Thyroid gland (tissue), 4 donors: Measurements from ENCODE around the gene MRPL54.

Experiments used
- CTCF ChIP-seq, 6 experiments: fragments of 200-600 bp in 3 of 6; fragments of 450-650 bp in 3 of 6; sonication (generic) in 3 of 6; IDR thresholded peaks; one replicate each; pipeline ENCODE4 v1.5.1; 2016 to 2019; ENCODE audit warnings: antibody characterized with exemption in 6 of 6, mild to moderate bottlenecking in 2 of 6, inconsistent platforms in 1 of 6, moderate library complexity in 1 of 6
- POLR2A ChIP-seq, 2 donors: fragments of 450-650 bp; IDR thresholded peaks; one replicate each; pipeline ENCODE4 v1.6.1; 2017; ENCODE audit warnings: antibody characterized with exemption in 2 of 2, mild to moderate bottlenecking in 2 of 2, moderate library complexity in 1 of 2

GRCh38 chr19:3796358-3796757, 33.9 kb downstream of the MRPL54 start:
- no peak for TF ChIP-seq CTCF (IDR thresholded peaks at IDR 0.05)
- no peak for TF ChIP-seq POLR2A (IDR thresholded peaks at IDR 0.05)
